Hepatic stellate cell (primary cell): ENCODE measurements around the gene LDAH.
A peak's percentile ranks its signal among the peaks of the same experiment; 100 is the strongest.

ENCODE experiments used
- DNase-seq: peaks from one replicate; pipeline ENCODE4 v3.0.0; 2011; ENCODE audit warnings: low spot score

The LDAH gene

GRCh38 chr2:20635675-20636584 lies 187.0 kb downstream of the LDAH start:
- DNase-seq = peak; percentile 92

DNA sequence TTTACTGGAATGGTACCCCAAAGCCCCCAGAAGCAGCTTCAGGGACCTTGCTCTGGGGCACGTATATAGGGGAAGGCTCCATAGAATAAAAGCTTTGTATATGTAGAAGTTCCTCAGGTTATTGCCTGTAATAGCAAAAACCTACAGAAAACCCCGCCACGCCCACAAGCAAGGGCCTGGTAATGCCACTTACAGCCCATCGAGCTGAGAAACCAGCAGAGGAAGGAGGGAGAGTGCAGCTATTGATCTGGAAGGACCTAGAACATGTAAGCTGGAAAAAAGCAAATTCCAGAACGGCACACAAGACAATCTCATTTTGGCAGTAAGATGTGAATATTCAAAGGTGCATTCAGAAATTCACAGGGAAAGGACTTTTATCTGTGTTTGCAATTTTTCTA lies 187.8 kb downstream of the LDAH start:
- DNase-seq = no peak

GRCh38 chr2:20634507-20635112 lies 188.3 kb downstream of the LDAH start:
- peak; percentile 79 for DNase-seq
